GM04503 (cell line): Measurements from ENCODE around the gene TRABD2A.
"Not testable (repeated sequence)": the region's sequence is repeated elsewhere in the genome, so short reads cannot be mapped to it uniquely, and the experiment has no call there.

Source experiments
- DNase-seq: peaks from one replicate; pipeline ENCODE4 v3.0.0-alpha.2; 2012; ENCODE audit warnings: low read depth

TRABD2A gene

GRCh38 chr2:84778911-84779690 is 101.8 kb downstream of the TRABD2A start:
- no peak for DNase-seq

- DNase-seq = no peak
Observed at GRCh38 chr2:84776011-84776410, 104.9 kb downstream of the TRABD2A start.

- DNase-seq = not testable (repeated sequence)
Observed at GRCh38 chr2:84773562-84773961, 107.3 kb downstream of the TRABD2A start.
